HG02642 (cell line): ENCODE data around the gene GPR39.

Experiments
- ATAC-seq: cut with Tn5 transposase; IDR thresholded peaks from one replicate; pipeline ENCODE4 v1.9.1; 2021; ENCODE audit warnings: mild to moderate bottlenecking; ENCODE audit not compliant: unreplicated experiment, poor library complexity

GPR39 gene

DNA sequence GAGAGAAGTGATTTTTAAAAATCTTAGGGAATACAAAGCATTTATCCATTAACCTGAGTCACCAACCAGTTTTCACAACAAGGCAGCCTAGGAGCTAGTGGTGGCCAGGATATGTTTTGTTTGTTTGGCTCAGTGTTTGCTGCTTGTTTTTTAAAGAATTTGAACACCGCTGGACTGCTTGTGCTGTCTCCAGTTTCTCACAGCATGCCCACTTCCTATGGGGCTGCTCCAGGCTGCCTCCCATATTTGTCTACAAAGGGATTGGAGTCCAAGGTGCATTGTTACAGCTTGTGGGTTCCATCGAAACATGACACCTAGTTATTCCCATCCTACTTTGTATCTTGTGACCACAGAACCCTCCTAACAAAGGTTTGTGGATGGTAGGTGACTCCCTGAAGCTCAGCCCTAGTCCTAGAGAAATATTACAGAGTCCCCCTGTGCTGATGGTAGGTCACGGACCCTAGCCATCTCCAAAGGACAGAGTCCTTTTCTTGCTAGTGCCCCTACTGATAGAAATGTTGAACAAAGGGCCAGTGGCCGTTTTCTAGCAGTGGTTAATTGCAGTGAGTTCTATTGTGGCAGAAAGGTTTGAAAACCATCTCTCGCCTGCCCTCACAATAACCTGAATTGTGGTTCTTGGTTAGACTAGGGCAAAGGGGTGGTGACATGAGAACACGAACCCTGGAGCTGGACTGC lies 23.2 kb downstream of the GPR39 start:
- no peak for ATAC-seq

DNA sequence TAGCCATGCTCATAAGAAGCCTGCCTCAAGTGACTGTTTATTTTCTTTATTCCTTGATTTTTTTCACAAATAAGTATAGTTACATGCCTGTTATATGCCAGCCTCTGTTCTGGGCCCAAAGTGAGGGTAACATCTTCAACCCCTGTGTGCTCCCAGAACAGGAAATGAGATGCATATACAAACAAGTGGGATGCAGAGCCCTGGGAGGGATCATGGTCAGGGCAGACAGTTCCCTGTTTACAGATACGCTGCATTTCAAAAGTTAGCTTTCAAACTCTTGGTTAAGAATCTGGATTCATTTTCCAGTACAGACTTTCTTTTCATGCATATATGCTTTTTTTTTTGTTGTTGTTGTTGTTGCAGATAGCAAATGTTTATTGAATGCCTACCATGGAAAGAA lies 24.4 kb downstream of the GPR39 start:
- ATAC-seq = no peak

DNA sequence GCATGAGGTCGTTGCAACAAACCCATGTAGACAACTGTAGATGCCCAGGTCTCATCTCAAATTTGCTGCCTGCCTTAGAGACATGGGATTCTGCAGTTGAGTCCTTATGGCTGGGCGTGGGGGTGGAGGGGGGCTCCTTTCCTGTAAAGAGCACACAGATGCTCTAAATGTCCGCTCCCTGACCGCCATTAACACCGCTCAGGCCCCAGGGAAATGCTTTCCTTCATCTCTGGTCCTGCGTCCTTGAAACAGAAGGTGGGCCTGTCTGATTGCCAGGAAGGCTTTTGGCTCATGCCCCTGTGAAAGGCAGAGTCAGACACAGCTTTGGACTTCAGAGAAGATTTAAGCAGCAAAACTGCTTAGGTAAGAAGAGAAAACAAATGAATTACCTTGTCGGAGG lies 25.7 kb downstream of the GPR39 start:
- ATAC-seq = no peak

DNA sequence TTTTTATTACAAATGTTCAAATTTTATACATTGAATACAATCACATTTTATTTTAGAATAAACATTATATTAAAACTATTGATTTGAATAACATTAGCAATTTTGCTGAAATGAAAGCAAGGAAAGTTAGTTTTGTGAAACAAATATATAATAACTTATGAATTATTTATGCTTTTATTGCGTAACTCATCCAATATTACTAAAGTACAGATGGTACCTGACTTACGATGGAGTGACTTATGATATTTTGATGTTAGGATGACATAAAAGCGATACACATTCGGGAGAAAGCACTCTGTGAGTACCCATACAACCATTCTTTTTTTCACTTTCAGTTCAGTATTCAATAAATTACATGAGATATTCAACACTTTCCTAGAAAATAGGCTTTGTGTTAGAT lies 26.5 kb downstream of the GPR39 start:
- ATAC-seq = no peak

DNA sequence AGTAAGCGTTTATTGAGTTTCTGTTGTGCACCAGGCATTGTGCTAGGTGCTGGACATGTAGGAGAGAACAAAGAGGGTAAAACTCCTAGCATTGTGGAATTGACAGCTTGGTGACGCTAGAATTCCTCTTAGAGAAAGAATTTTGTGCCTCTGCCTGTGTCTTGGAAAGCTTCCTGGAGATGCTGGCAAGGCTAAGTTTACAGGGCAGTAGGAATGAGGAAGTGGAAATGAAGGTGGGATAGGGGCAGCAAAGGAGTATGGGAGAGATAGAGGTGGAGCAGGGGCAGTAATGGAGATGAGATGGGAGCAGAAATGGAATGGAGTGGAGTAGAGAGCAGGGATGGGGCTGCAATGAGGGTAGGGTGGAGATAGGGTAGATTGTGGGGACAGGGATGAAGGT lies 29.8 kb downstream of the GPR39 start:
- no peak for ATAC-seq

DNA sequence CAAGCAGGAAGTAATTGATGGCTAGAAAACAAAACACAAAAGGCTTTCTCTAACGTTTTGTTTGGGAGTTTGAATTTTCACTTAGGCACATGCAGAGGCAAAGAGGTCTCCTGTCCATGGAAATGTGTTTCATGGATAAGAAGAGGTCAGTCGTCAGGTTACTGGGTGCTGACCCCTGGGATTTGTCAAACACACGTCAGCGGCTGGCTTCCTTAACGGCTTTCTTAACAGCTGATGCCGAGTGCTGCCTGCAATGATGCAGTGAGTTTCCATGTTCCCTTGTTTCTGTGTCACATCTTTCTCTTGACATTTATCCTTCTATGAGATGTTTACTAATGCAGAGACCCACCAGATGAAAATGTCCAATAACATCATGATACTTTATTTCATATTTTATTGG lies 31.7 kb downstream of the GPR39 start:
- no peak for ATAC-seq

DNA sequence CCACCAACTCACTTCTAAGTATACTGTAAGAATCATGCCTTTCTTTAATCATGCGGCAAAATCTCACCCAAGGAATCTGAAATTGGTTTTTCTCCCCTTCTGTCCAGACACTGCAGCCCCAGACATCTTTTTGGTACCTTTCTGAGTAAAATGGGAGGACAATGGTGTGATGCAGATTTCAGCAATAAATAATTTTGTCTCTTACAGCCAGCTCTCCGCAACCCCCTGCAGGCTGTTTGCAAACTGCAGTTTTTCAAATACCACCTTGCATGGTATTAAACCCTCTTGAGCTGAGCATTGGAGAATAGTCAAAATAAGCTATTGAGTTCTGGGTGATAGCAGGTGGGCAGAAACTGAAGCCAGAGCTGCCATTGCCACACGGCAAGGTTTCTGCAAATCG lies 32.2 kb downstream of the GPR39 start:
- no peak for ATAC-seq

DNA sequence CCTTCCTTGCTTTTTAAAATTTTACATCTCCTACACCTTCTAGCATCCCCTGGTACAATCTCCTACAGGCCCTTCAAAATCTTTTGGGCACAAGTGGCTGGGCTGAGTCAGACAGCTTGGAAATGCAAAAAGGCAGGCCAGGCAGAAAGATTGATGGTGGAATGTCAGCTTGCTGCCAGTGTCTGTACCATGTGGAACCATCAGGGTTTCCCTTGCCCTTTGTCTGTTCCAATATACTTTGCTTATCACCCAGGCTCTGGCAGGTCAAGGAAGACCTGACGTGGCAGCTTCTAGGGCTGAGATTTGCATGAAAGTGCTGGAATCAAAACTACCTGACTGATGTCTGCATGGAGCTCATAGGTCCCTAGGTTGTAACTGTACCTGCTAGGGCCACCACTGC lies 33.3 kb downstream of the GPR39 start:
- ATAC-seq = no peak

DNA sequence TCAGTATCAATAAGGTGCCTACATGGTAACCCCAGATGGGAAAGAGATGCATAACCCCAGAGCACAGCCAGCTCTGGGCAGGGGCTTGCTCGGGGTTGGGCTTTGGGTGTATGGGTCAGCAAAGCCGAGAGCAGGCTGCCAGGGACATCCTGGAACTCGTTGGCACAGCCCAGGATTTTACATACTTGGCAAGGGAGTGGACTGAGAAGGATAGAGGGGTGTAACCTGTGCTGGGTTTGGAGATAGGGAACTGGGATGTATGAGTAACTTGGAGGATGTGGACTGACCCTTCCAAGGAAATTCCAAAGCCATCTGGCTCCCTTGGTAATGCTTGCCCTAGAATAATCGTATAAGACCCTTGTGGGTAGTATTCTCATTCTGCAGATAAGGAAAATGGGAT lies 44.2 kb downstream of the GPR39 start:
- no peak for ATAC-seq

DNA sequence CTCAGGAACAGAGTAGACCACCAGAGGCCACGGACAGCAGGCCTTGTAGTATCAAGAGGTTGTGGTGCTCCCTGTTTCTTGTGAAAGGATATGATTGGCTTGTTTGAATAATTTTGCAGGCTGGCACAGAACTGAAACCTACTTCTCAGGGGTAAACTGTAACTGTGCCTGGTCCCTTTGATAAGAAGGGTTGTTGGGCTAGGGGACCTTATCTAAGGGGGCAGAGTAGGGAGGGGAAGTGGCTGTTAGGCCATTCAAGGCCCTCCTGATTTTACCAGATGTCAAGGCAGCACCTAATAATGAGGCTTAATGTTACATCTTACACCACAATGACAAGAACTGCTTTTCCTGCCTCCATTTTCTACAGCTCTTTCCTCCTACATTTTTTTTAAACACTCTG lies 45.6 kb downstream of the GPR39 start:
- no peak for ATAC-seq

DNA sequence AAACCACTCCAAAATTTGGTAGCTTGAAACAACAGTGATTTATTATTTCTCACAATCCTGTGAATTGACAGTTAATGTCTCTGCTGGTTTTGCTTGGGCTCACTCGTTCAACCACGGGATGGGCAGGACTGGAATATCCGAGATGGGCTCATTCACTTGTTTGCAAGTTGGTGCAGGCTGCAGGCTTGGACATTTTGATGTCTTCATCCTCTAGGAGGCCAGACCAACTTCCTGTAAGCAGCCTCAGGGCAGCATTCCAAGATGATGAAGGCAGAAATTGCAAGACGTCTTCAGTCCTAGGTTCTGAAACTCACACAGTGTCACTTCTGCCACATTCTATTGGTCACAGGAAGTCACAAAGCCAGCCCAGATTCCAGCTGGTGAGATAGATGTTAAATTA lies 47.1 kb downstream of the GPR39 start:
- ATAC-seq = no peak

DNA sequence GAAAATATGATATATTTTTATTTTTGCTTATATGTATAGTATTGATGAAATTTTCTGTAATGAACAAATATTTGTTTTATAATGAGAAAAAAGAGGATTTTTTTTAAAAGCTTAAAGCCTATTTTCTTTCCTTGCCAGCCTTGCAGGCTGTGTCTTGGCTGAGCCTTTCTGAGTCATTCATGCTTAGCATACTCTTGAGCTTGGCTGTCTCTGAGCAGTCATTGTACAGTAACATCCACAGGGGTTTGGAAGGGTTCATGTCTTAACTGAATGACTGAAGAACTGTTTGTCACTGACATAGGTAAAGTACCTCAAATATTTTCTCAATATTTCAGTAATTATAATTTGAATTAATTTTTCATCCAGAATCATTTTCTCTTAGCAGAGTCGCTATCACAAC lies 49.3 kb downstream of the GPR39 start:
- ATAC-seq = no peak

DNA sequence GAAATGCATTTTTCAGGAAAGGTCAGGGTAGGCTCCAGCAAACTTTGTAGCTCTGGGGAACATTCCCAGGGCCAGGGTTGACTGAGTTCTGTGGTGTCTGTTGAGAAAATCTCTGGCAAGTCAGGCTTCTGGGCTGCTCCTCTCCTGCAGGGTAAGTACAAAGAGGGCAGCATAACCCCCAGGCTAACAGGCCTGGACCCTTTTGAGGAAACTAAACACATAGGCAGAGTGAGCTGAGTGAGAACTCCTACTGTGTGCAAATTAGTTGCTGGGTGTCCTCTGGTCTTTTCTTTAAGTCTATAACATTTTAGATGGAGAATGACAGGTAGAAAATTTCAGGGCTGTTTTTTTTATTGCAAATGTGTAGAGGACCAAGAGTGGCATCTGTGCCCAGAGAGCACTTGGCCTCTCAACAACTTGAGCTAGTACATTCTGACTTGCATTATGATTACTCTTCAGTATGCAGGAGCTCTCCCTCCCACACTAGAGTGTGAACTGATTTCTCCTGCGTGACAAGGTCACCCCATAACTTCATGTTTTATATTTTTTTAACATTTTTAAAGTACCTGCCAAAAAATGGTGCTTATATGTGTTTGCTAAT lies 49.9 kb downstream of the GPR39 start:
- no peak for ATAC-seq

DNA sequence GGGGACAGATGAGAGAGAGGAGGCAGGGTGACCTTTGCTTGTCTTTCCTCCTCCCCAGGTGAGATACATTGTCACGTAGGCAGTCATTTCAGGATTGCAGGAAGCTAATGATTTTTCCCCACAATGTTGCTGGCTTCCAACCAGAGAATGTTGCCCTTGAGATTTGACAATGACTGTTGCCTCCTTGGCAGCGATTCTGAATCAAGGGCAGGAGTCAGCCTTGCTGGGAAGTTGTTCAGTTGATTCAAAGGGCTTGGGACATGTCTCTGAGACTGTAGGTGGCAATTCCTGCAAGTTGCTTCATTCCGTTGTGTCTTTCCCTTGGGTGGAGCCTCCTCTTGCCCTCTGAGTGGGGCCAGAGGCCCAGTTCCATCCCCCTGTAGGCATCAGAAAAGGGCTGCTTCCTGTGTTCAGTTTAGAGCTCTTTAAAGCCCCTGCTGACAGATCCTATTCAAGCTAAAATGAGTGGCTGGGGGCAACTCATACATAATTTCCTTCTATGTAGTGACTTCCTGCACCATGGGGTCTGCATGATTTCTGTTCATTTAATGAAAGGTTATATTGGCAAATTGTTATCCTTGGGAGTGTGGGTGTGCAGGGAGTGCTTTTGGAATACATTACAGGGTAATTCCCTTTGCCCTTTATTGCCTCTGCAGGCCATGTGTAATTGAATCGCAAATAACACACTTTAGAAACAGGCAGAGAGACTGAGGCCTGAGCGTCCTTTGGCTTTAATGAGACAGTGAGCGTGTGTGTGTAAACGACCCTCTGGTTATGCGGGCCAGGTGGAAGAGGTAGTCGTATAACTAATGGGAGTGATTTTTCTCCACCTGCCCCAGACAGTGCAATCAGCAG lies 52.4 kb downstream of the GPR39 start:
- ATAC-seq = no peak

DNA sequence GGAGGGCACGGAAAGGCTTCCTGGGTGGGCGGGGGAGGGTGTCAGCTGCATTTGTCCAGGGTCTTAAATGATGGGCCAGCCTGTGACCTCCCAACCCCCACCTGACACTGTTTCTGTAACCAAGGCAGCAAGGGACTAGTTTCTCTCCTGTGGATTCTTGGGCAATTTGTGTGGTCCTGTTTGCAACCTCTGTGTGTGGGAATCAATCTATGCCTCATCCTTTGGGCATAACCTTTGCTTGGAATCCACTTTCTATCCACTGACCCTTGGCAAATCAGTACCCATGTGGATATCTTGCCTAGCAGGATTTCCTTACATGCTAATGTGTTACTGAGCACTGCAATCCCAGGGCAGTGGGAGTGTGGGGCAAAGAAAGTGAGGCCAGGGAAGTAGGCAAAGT lies 54.1 kb downstream of the GPR39 start:
- ATAC-seq = no peak

DNA sequence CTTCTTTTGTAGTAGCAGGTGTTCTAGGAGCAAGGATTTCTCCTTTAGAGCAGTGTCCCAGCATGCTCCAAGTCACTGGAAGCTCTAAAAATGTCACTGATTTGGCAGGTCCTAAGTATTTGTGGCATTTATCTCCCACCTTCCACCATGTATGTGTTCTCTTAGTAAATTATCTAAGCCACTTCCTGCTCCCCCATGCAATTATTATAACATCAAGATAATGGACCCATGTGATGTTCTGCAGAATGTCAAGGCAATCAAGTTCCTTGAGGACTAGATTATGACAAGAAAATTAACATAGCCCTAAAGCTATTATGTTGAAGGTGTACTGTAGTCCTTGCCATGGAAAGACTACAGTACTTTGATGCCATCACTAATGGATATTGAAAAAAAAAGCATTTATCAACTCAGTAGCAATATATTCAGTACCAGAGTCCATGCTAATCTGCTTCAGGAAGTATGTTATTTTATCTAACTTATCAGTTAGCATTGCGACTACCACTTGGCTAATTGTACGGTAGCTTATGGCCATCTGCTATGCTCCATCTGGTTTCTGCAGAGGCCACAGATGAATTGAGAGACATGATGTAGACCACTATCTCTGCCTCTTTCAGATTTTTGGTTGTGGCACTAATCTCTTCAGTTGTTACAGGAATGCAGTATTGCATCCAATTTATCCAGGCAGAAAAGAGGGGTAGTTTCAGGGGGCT lies 56.7 kb downstream of the GPR39 start:
- no peak for ATAC-seq

DNA sequence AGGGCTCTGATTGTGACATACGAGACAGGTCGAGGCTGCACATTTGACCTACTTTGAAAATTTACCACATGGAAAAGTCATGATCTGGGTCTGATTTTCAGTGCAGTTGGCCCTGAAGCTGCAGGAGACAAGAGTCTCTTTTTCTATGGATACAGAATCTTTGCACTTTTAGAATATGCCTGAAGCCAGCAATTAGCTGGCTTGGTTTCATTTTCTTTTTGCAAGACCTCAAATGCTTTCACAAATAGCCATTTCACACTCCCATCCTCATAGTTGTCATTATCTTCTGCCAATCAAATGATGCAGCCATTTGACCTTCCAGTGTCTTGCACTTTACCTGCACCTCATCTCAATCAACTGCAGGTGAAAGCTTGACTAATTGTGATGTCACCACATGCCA lies 59.0 kb downstream of the GPR39 start:
- no peak for ATAC-seq

DNA sequence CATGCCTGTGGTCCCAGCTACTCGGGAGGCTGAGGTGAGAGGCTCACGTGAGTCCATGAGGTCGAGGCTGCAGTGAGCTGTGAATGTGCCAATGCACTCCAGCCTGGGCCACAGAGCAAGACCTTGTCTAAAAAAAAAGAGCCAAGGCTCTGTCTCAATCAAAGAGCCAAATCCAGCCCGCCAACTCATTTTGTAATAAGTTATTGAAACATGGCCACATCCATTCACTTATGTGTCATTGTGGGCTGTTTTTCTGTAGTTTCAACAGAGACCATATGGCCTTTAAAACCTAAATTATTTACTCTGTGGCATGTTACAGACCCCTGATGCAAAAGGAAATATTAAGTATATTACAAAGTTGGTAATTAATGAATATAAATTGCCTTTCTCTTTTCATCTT lies 60.8 kb downstream of the GPR39 start:
- no peak for ATAC-seq

DNA sequence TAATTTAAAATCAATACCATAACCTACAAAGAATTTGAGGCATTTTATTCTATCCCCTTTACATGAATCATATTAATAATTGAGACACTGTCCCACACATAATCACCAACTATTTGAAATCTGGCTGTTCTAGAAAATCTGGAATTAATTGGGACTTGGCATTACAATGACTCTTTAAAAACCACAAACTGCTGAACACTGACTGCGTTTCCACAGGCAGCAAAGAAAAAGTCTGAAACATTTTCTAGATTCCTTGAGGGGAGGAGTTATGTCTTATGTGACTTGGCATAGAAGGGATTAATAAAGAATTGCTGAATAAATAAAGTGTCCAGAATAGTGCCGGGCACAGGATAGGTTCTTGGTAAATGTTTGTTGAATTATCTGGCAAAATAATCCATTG lies 61.4 kb downstream of the GPR39 start:
- no peak for ATAC-seq

DNA sequence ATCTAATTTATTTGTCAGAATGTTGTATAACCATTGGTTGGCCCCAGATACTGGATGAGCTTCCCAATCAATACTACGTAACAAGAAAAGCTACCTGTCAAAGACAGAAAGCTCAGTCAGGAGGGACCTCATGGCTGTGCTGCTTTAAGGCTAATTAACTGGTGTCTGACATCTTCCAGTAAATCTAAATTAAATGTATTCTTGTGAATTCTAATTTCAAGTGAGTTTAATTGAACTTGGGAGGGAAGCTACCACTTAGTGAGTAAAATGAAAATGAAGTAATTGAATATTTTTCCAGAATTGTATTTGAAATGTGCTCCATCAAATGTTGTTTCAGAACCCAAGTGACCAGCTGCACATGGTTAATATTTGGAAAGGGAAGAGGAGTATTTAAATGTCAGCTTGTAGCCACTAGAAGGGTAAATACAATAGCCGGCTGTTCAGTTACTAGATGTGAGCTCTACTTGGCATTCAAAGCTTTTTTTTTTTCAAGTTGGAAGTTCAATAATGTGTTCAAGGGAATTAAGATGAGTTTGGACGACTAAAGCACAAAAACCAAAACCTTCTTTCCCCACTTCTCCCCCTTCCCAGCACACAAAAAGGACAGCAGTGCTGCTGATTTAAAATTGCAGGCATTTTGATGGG lies 62.0 kb downstream of the GPR39 start:
- ATAC-seq = no peak

DNA sequence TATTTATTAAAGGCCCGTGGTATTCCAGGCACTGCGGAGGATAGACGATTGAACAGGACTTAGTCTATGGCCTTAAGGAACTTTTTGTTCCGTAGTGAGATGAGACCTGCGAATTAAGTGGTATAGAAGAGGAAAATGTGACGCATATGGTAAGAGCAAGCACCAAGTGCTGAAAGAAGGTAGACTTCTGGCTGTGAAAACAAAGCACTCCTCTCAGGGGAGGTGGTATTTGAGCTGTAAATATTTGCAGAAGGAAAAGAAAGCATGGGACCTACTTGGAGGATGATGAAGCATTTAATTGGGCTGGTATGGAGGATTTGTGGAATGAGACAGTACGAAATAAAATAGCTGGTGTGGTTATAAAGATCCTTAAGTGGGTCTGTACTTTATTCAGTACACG lies 62.5 kb downstream of the GPR39 start:
- ATAC-seq = no peak
